ENCODE data around the gene DNM3.
"Not testable (repeated sequence)": the region's sequence is repeated elsewhere in the genome, so short reads cannot be mapped to it uniquely, and the experiment has no call there.

Gene DNM3

GRCh38 chr1:172006660-172007059, 165.4 kb downstream of the DNM3 start:
- no peak for DNase-seq (ENCODE audit: low spot score)
- TF ChIP-seq CTCF (IDR thresholded peaks at IDR 0.05; ENCODE audit: extremely low read depth, missing control alignments), result no peak

- DNase-seq (ENCODE audit: low spot score), result no peak
- no peak for TF ChIP-seq CTCF (IDR thresholded peaks at IDR 0.05; ENCODE audit: extremely low read depth, missing control alignments)
These were observed 177.5 kb downstream of the DNM3 start for GRCh38 chr1:172018727-172019311.

GRCh38 chr1:172019976-172020375, 178.7 kb downstream of the DNM3 start:
- no peak for TF ChIP-seq CTCF (IDR thresholded peaks at IDR 0.05; ENCODE audit: extremely low read depth, missing control alignments)
- DNase-seq (ENCODE audit: low spot score), result no peak

- no peak for TF ChIP-seq CTCF (IDR thresholded peaks at IDR 0.05; ENCODE audit: extremely low read depth, missing control alignments)
- no peak for DNase-seq (ENCODE audit: low spot score)
These were observed 183.2 kb downstream of the DNM3 start for GRCh38 chr1:172024516-172024915.

- DNase-seq (ENCODE audit: low spot score), result not testable (repeated sequence)
These were observed 183.8 kb downstream of the DNM3 start for GRCh38 chr1:172024944-172025738.

GRCh38 chr1:172040466-172040865, 199.2 kb downstream of the DNM3 start:
- no peak for TF ChIP-seq CTCF (IDR thresholded peaks at IDR 0.05; ENCODE audit: extremely low read depth, missing control alignments)
- no peak for DNase-seq (ENCODE audit: low spot score)

GRCh38 chr1:172041102-172041501, 199.8 kb downstream of the DNM3 start:
- no peak for TF ChIP-seq CTCF (IDR thresholded peaks at IDR 0.05; ENCODE audit: extremely low read depth, missing control alignments)
- DNase-seq (ENCODE audit: low spot score), result no peak

- no peak for TF ChIP-seq CTCF (IDR thresholded peaks at IDR 0.05; ENCODE audit: extremely low read depth, missing control alignments)
- DNase-seq (ENCODE audit: low spot score), result no peak
These were observed 200.4 kb downstream of the DNM3 start for GRCh38 chr1:172041742-172042141.
